OCI-LY1 (cell line): Measurements from ENCODE around the gene FTO.

Source experiments
- CTCF ChIP-seq: fragments of 200-600 bp; sonication (generic), shearing (Covaris generic); IDR thresholded peaks from 2 replicates; pipeline ENCODE4 v1.5.1; 2017; ENCODE audit warnings: mild to moderate bottlenecking, antibody characterized with exemption, low read length, moderate library complexity, mixed read lengths
- EZH2 ChIP-seq: fragments of 200-600 bp; sonication (generic), shearing (Covaris generic); IDR thresholded peaks from 2 replicates; pipeline ENCODE4 v1.8.0; 2017; ENCODE audit warnings: borderline replicate concordance, mixed run types, mild to moderate bottlenecking, antibody characterized with exemption, low read length, moderate library complexity, mixed read lengths

- TF ChIP-seq CTCF: no peak
- TF ChIP-seq EZH2: no peak
Observed at GRCh38 chr16:53756275-53756996, 52.5 kb downstream of the FTO start.
